Activated effector memory CD4-positive, alpha-beta T cell treated with Interleukin-2 at 50 U/mL for 16 hours (primary cell): Measurements from ENCODE around the gene CSNK1E.

Experiments used
- DNase-seq: peaks from one replicate; pipeline ENCODE4 v3.0.0-alpha.2; 2020

The CSNK1E gene

GRCh38 chr22:38305471-38306448 is 11.5 kb downstream of the CSNK1E start:
- no peak for DNase-seq

- DNase-seq, result no peak
Observed at GRCh38 chr22:38304526-38304925, 12.7 kb downstream of the CSNK1E start.

GRCh38 chr22:38303974-38304373 is 13.3 kb downstream of the CSNK1E start:
- no peak for DNase-seq

GRCh38 chr22:38302906-38303305 is 14.3 kb downstream of the CSNK1E start:
- DNase-seq, result no peak

GRCh38 chr22:38300946-38301345 is 16.3 kb downstream of the CSNK1E start:
- DNase-seq, result no peak

GRCh38 chr22:38300197-38300945 is 16.9 kb downstream of the CSNK1E start:
- DNase-seq, result no peak

GRCh38 chr22:38299770-38300102 is 17.5 kb downstream of the CSNK1E start:
- DNase-seq, result no peak

GRCh38 chr22:38298312-38299005 is 18.8 kb downstream of the CSNK1E start:
- DNase-seq, result peak; percentile 20

- DNase-seq, result no peak
Observed at GRCh38 chr22:38296372-38296771, 20.9 kb downstream of the CSNK1E start.

GRCh38 chr22:38295863-38296262 is 21.4 kb downstream of the CSNK1E start:
- DNase-seq, result no peak

GRCh38 chr22:38295339-38295738 is 21.9 kb downstream of the CSNK1E start:
- no peak for DNase-seq

GRCh38 chr22:38294193-38294592 is 23.0 kb downstream of the CSNK1E start:
- no peak for DNase-seq

- DNase-seq, result no peak
Observed at GRCh38 chr22:38292694-38293093, 24.5 kb downstream of the CSNK1E start.

GRCh38 chr22:38291201-38291777 is 25.9 kb downstream of the CSNK1E start:
- DNase-seq, result no peak

- no peak for DNase-seq
Observed at GRCh38 chr22:38290347-38290746, 26.9 kb downstream of the CSNK1E start.

GRCh38 chr22:38289583-38290082 is 27.6 kb downstream of the CSNK1E start:
- DNase-seq, result no peak

GRCh38 chr22:38286915-38287669 is 30.1 kb downstream of the CSNK1E start:
- no peak for DNase-seq

GRCh38 chr22:38285018-38285417 is 32.2 kb downstream of the CSNK1E start:
- no peak for DNase-seq

GRCh38 chr22:38284042-38284402 is 33.2 kb downstream of the CSNK1E start:
- no peak for DNase-seq

GRCh38 chr22:38282397-38282796 is 34.8 kb downstream of the CSNK1E start:
- no peak for DNase-seq

- DNase-seq, result no peak
Observed at GRCh38 chr22:38276166-38276565, 41.1 kb downstream of the CSNK1E start.
